IPS-18a (cell line): ENCODE data around the gene NLRC5.
"Not testable (repeated sequence)": the region's sequence is repeated elsewhere in the genome, so short reads cannot be mapped to it uniquely, and the experiment has no call there.

ENCODE experiments used
- H3K27ac ChIP-seq: one replicate; pipeline ENCODE4 v1.5.1; 2013; ENCODE audit warnings: low read length
- H3K27me3 ChIP-seq: one replicate; pipeline ENCODE4 v1.6.1; 2013; ENCODE audit warnings: mild to moderate bottlenecking, low read length; ENCODE audit not compliant: control insufficient read depth, insufficient read depth
- H3K36me3 ChIP-seq: one replicate; pipeline ENCODE4 v1.6.1; 2013; ENCODE audit warnings: low read depth, low read length; ENCODE audit not compliant: control insufficient read depth
- H3K4me1 ChIP-seq: one replicate; pipeline ENCODE4 v1.6.1; 2013; ENCODE audit warnings: low read depth, low read length; ENCODE audit not compliant: control insufficient read depth
- H3K4me3 ChIP-seq: one replicate; pipeline ENCODE4 v1.5.1; 2013; ENCODE audit warnings: low read length
- H3K9ac ChIP-seq: one replicate; pipeline ENCODE4 v1.6.1; 2013; ENCODE audit warnings: mild to moderate bottlenecking, low read length, moderate library complexity
- H3K9me3 ChIP-seq: one replicate; pipeline ENCODE4 v1.6.1; 2013; ENCODE audit warnings: low read depth, low read length; ENCODE audit not compliant: control insufficient read depth

Gene NLRC5

DNA sequence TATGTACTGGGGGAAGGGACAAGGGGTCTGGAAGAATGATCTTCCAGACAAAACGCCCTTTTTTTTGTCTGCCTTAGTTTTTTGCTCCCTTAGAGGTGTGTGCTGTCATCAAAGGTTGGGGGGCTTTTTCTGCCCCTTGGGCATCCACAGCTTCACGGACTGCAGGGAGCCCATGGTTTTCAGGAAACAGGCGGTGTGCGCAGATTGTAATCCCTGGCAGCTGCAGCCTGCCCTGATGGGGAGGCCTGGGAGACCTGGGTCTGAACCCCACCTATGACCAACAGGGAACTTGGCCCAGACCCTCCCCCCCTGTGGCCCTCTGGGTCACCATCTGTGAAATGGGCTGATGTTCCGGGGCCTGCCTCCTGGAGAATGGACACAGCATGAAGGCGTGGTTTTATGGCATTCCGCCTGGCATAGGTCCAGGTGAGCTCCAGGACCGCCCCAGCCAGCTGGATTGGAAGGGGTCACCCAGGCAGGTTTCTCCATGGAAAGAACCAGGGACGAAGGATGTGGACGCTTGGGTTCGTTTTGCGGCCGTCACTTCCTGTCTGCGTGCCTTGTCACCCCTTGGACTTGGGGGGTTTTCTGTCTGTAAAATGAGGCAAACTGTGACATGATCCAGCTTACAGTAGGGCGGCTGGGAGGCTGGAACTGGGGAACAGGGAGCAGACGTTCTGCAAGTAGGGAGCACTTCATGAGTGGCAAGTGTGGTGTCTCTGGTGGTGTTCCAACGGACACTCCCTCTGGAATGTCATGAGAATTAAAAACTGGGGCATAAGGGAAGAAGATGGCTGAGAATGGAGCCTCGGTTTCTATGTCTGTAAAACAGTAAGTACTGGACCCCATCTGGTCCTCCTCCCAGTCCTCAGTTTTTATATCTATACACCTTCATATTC is 104.6 kb downstream of the NLRC5 start:
- H3K4me3 ChIP-seq, result peak overlapping the region; percentile 57
- no peaks in the 10 kb centered on the region for H3K9me3 ChIP-seq
- no peak overlapping the region for H3K27ac ChIP-seq
- H3K4me1 ChIP-seq, result peaks cover 7% of the 10 kb centered on the region
- peaks cover 23% of the 10 kb centered on the region for H3K27me3 ChIP-seq
- H3K9ac ChIP-seq, result no peak overlapping the region
- no peaks in the 10 kb centered on the region for H3K36me3 ChIP-seq

DNA sequence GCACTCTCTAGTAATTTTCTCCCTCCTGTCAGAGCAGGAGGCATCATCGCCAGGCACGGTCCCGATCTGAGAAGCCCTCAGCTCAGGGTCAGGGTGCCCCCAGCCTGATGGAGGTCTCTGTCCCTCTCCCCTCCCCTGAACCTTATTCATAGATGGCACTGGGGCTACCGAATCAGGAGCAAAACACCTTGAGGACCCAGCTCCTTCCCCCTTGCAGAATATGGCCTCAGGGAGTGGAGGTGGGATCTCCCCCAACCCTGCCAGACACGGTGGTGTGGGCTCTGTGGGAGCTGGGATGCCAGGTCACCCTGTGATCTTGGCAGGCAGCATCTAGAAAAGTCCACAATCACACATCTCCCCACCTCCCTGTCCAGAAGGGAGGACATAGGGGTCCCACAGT is 105.6 kb downstream of the NLRC5 start:
- H3K4me1 ChIP-seq, result peaks cover 7% of the 10 kb centered on the region

DNA sequence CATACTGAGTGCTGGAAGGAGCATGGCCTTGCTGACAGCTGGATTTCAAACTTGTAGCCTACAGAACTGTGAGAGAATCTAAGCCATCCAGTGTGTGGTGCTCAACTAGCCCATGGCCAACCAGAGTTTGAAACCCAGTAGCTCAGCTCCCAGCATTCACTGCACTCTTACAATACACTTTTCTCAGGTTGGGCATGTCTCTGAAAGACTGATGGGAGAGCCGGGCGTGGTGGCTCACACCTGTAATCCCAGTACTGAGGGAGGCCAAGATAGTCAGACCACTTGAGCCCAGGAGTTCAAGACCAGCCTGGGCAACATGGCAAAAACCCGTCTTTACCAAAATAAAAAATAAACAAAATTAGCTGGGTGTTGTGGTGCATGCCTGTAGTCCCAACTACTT is 106.8 kb downstream of the NLRC5 start:
- Histone ChIP-seq H3K27me3 (peaks cover 18% of the 10 kb centered on the region), H3K4me1 (peaks cover 4% of the 10 kb centered on the region), H3K9me3 (no peaks in the 10 kb centered on the region), H3K9ac (no peak overlapping the region), H3K4me3 (no peak overlapping the region), H3K27ac (no peak overlapping the region), H3K36me3 (no peaks in the 10 kb centered on the region)

More for the DNA sequence above, 105.6 kb downstream of the NLRC5 start:
- H3K27me3 ChIP-seq, result peaks cover 23% of the 10 kb centered on the region
- H3K9ac ChIP-seq, result no peak overlapping the region
- H3K36me3 ChIP-seq, result no peaks in the 10 kb centered on the region
- H3K27ac ChIP-seq, result no peak overlapping the region
- H3K4me3 ChIP-seq, result no peak overlapping the region
- no peaks in the 10 kb centered on the region for H3K9me3 ChIP-seq

DNA sequence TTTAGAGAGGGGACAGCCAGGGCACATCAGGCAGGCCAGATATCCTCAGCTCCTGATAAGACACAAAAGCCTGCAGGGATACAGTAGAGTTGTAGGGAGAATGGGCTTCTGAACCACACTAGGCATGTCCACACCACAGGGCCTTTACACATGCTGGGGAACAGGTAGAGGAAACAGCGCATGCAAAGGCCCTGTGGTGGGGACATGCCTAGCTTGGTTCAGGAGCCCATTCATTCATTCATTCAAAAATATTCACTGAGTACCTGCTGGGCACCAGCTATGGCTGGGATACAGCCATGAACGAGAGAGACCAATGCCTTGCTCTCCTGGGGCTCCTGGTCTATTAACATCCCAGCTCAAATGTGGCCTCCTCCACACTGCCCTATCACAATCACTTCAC is 107.4 kb downstream of the NLRC5 start:
- Histone ChIP-seq H3K27me3 (peaks cover 13% of the 10 kb centered on the region), H3K9me3 (no peaks in the 10 kb centered on the region), H3K36me3 (no peaks in the 10 kb centered on the region), H3K27ac (no peak overlapping the region), H3K4me3 (no peak overlapping the region), H3K9ac (no peak overlapping the region), H3K4me1 (peaks cover 3% of the 10 kb centered on the region)

DNA sequence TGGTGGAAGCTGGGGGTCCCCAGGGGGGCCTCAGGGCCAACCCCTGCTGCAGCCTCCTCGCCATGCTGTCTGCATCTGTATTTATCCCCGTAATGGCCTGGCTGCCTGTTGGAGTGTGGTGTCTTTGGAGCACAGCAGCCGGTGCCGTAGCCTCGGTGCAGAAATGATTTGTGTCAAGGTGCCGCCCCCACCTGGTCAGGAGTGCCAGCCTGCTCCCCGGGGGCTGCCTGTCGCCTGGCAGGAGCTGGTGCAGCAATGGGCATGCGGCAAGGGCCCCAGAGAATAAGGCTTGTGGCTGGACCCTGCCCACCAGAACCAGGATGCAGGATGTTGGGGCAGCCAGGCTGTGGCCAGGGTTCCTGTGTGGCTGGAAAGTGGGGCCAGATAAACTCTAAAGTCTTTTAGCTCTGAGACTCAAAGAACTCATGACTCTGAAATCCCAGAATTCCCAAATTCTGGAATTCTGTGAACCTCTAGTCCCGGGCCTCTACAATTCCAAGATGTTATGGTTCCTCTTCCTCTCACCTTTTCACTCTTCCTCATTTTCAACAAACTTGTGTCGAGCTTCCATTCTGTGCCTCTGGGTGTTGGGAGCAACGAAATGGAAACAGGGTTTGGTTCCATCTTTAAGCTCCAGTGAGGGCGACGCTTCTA is 109.0 kb downstream of the NLRC5 start:
- H3K4me3 ChIP-seq, result no peak overlapping the region
- no peak overlapping the region for H3K9ac ChIP-seq
- H3K27ac ChIP-seq, result no peak overlapping the region
- H3K27me3 ChIP-seq, result peaks cover 6% of the 10 kb centered on the region
- H3K36me3 ChIP-seq, result no peaks in the 10 kb centered on the region
- H3K9me3 ChIP-seq, result no peaks in the 10 kb centered on the region
- H3K4me1 ChIP-seq, result peaks cover 2% of the 10 kb centered on the region

DNA sequence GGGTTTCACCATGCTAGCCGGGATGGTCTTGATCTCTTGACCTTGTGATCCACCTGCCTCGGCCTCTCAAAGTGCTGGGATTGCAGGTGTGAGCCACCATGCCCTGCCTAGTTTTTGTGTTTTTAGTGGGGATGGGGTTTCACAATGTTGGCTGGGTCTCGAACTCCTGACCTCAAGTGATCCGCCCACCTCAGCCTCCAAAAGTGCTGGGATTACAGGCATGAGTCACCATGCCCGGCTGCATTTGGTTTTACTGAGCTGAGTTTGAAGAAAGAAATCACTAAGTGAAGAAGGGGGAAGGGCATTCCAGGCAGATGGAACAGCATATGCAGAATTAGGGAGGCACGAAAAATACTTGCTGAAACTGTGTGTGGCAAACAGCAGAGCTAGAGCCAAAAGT is 110.6 kb downstream of the NLRC5 start:
- H3K9me3 ChIP-seq, result not testable (repeated sequence)

DNA sequence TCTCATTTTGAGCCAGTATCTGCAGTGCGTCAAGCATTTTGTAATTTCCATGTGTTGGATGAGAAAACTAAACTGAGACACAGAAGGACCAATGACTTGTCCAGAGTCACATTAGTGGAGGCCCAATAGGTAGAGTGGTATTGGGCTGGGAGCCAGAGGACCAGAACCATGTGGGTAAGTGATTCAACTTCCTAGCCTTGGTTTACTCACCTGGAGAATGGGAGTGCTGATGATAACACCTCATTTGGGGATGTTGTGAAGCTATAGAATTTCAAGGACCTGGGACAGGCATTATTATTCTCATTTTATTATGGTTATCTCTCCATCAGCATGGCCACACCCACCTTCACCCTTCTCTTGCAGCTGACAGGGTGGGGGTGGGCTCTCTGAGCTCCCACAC is 111.1 kb downstream of the NLRC5 start:
- no peaks in the 10 kb centered on the region for H3K27me3 ChIP-seq
- no peak overlapping the region for H3K27ac ChIP-seq
- H3K4me1 ChIP-seq, result no peaks in the 10 kb centered on the region
- H3K36me3 ChIP-seq, result no peaks in the 10 kb centered on the region
- no peak overlapping the region for H3K4me3 ChIP-seq
- H3K9me3 ChIP-seq, result no peaks in the 10 kb centered on the region
- H3K9ac ChIP-seq, result no peak overlapping the region

More for the DNA sequence above, 110.6 kb downstream of the NLRC5 start:
- not testable (repeated sequence) for H3K27ac ChIP-seq, H3K4me3 ChIP-seq, H3K27me3 ChIP-seq, H3K9ac ChIP-seq, H3K4me1 ChIP-seq, H3K36me3 ChIP-seq

DNA sequence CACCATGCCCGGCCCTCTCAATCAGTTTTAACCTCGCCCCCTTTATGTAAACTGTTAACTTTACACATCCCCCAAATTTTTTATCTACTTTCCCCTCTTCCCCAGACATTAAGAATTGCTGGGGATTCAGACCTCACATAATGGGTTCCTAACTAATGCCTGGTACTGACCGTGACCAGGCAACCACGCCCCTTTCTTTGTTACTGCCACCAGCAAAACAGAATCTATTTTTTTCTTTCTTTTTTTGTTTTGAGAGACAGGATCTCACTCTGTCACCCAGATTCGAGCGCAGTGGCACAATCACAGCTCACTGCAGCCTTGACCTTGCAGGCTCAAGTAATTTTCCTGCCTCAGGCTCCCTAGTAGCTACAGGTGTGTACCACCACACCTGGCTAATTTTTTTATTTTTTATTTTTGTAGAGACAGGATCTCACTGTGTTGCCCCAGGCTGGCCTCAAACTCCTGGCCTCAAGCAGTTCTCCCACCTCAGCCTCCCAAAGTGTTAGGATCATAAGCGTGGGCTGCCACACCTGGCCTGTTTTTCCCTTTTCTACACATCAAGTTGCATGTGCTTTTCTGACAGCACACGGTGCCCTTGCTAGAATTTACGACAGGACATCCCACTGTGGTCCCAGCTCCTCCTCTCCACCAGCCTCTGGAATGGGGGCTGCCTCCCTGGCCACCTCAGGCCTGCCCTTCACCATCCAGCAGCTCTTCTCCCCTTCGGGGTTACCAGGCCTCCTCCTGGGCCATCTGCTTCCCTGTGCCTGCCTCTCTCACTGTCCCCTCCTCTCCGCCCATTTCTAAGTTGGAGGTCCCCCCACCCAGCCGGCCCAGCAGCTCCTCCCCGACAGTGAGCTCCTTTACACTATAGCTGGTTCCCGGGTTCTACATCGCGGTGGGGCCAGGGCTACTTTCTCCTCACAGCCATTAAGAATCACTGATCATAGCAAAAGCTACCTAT is 113.8 kb downstream of the NLRC5 start:
- H3K4me3 ChIP-seq, result no peak overlapping the region
- no peak overlapping the region for H3K9ac ChIP-seq
- no peak overlapping the region for H3K27ac ChIP-seq
- H3K4me1 ChIP-seq, result no peaks in the 10 kb centered on the region
- no peaks in the 10 kb centered on the region for H3K27me3 ChIP-seq
- no peaks in the 10 kb centered on the region for H3K9me3 ChIP-seq
- H3K36me3 ChIP-seq, result no peaks in the 10 kb centered on the region

DNA sequence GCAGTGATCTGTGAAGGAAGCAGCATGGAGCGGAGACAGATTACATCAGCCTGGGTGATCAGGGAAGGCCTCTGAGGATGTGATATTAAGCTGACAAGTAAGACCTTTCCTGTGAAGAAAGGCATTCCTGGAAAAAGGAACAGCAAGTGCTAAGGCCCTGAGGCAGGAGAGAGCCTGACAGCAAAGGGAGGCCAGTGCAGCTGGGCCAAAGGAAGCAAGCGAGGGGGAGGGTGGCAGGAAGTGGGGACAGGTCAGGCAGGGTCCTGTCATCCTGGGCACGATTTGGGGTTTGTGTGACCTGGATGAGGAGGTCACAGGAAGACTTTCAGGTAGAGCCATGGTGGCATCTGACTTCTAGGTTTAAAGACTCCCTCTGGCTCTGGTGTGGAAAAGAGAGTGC is 115.3 kb downstream of the NLRC5 start:
- Histone ChIP-seq H3K4me3 (no peak overlapping the region), H3K27ac (no peak overlapping the region), H3K36me3 (no peaks in the 10 kb centered on the region), H3K27me3 (no peaks in the 10 kb centered on the region), H3K4me1 (no peaks in the 10 kb centered on the region), H3K9ac (no peak overlapping the region), H3K9me3 (no peaks in the 10 kb centered on the region)

DNA sequence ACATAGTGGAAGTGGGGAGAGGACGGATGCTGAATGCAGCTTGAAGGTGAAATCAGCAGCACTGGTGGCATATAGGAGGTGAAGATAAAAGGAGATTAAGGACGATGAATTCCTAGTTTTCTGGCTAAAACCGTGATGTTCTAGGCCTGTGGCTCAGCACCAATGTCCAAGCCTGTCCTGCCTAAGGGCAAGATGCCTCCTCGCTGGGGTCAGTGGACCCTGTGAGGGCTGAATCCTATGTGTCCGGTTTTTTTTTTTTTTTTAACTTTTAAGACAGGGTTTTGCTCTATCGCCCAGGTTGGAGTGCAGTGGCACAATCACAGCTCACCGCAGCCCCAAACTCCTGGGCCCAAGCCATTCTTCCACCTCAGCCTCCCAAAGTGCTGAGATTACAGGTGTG is 115.8 kb downstream of the NLRC5 start:
- no peak overlapping the region for H3K27ac ChIP-seq
- H3K9me3 ChIP-seq, result no peaks in the 10 kb centered on the region
- no peaks in the 10 kb centered on the region for H3K4me1 ChIP-seq
- no peaks in the 10 kb centered on the region for H3K36me3 ChIP-seq
- H3K4me3 ChIP-seq, result no peak overlapping the region
- H3K27me3 ChIP-seq, result no peaks in the 10 kb centered on the region
- H3K9ac ChIP-seq, result no peak overlapping the region

DNA sequence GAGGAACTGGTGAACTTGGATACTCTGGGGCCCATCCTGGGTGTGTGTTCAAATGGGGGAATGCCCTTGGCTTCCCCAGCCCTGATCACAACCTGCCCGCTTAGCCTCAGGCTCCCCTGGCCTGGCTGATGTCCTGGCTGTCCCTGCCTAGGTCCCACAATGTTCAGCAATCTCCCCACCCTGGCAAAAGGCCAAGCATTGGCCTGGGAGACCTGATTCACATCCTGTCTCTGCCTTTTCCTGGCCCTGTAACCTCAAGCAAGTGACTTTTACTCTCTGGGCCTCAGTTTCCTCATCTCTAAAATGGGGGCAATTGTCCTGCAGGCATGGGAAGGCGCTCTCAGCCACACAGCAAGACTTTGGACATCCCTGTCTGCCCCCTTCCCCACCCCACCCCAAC is 117.4 kb downstream of the NLRC5 start:
- Histone ChIP-seq H3K36me3 (no peaks in the 10 kb centered on the region), H3K27ac (no peak overlapping the region), H3K4me3 (no peak overlapping the region), H3K27me3 (no peaks in the 10 kb centered on the region), H3K9ac (no peak overlapping the region), H3K9me3 (no peaks in the 10 kb centered on the region), H3K4me1 (no peaks in the 10 kb centered on the region)
